Muscle of leg (tissue), 11 donors: ENCODE results near the gene DCXR. TPM values are rescaled to one million over a fixed set of nuclear protein-coding genes. Genes with fewer than 3 reads are reported as not detected.

Experiments
- DNase-seq: peaks from one replicate; pipeline ENCODE4 v3.0.0; 2013
- H3K27ac ChIP-seq: one replicate; pipeline ENCODE4 v1.5.1; 2013; ENCODE audit warnings: mild to moderate bottlenecking, low read length, control low read depth
- H3K27me3 ChIP-seq: one replicate; pipeline ENCODE4 v1.6.1; 2013; ENCODE audit warnings: low read length; ENCODE audit not compliant: control insufficient read depth, insufficient read depth
- H3K36me3 ChIP-seq: one replicate; pipeline ENCODE4 v1.6.1; 2013; ENCODE audit warnings: low read length; ENCODE audit not compliant: control insufficient read depth, insufficient read depth
- H3K4me1 ChIP-seq: one replicate; pipeline ENCODE4 v1.6.1; 2013; ENCODE audit warnings: low read length; ENCODE audit not compliant: control insufficient read depth, insufficient read depth
- H3K4me3 ChIP-seq: one replicate; pipeline ENCODE4 v1.5.1; 2013; ENCODE audit warnings: low read length, control low read depth
- H3K9me3 ChIP-seq: replicated peaks from 2 replicates; pipeline ENCODE4 v1.6.1; 2013; ENCODE audit warnings: low read depth, low read length; ENCODE audit not compliant: control insufficient read depth
- WGBS: methylation state at CpG from one replicate; pipeline ENCODE4 v1.1.5; 2013; ENCODE audit warnings: missing lambda C conversion rate; ENCODE audit not compliant: insufficient coverage; 5-methylcytosine and 5-hydroxymethylcytosine counted together
- polyA plus RNA-seq, 8 donors: library from polyadenylated mRNA; unstranded; fragments of 120-200 nt; gene quantifications; one replicate each; pipeline versions ENCODE4 v1.2.1 to v1.2.3, GENCODE V29; 2013; ENCODE audit warnings: inconsistent platforms in 1 of 8, low replicate concordance in 1 of 8; ENCODE audit not compliant: insufficient read length in 8 of 8, insufficient read depth in 1 of 8
- total RNA-seq: library from RNA; stranded (reverse); fragments of 120-200 nt; gene quantifications from one replicate; pipeline ENCODE4 v1.2.4, GENCODE V29; 2013

DCXR gene
- total and polyA plus RNA-seq, 9 donors, result 30.0 to 44.6 (median 38.8) TPM

DNA sequence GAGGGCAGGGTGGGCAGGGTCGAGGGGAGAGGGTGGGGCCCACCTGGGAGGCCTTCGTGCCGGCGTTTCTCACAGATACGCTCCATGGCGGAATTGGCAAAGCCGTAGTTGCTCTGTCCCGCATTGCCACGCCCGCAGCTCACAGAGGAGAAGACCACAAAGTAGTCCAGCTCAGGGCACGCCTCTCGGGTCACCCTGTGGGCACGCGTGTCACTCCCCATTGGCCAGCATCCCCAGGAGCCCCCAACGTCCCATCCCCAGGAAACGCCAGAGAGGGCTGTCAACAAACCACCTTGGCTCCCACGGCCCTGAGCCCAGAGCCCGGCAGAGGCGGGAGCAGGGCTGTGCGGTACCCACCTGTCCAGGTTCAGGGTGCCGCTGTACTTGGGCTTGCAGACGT lies 44.5 kb upstream of the DCXR start:
- Histone ChIP-seq H3K27ac (no peak overlapping the region), H3K4me3 (no peak overlapping the region), H3K27me3 (no peaks in the 10 kb centered on the region), H3K4me1 (peaks cover 12% of the 10 kb centered on the region), H3K36me3 (peaks cover 80% of the 10 kb centered on the region), H3K9me3 (no peaks in the 10 kb centered on the region)
- DNase-seq, result no peak
- WGBS, result 84% methylated on average over 22 of the region's 22 CpGs

DNA sequence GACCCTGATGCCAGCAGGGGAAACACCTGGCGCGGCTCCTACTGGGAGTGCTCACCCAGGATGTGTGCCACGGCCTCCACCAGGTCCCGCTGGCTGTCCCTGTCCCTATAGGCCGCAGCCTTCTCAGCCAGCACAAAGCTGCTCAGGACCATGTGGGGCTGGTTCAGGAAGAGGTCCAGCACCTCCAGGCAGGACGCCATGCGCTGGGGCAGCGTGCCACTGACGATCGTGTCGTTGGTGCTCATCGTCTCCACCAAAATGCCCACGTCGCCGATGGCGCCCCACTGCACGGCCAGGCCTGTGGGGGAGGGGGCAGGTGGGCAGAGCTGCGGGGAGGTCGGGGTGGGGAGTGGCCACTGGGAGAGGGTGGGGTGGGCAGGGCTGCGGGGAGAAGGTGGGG lies 44.0 kb upstream of the DCXR start:
- Histone ChIP-seq H3K4me1 (peaks cover 16% of the 10 kb centered on the region), H3K27ac (no peak overlapping the region), H3K9me3 (no peaks in the 10 kb centered on the region), H3K4me3 (no peak overlapping the region), H3K36me3 (peaks cover 76% of the 10 kb centered on the region), H3K27me3 (no peaks in the 10 kb centered on the region)
- 81% methylated on average over 20 of the region's 20 CpGs for WGBS
- no peak for DNase-seq

DNA sequence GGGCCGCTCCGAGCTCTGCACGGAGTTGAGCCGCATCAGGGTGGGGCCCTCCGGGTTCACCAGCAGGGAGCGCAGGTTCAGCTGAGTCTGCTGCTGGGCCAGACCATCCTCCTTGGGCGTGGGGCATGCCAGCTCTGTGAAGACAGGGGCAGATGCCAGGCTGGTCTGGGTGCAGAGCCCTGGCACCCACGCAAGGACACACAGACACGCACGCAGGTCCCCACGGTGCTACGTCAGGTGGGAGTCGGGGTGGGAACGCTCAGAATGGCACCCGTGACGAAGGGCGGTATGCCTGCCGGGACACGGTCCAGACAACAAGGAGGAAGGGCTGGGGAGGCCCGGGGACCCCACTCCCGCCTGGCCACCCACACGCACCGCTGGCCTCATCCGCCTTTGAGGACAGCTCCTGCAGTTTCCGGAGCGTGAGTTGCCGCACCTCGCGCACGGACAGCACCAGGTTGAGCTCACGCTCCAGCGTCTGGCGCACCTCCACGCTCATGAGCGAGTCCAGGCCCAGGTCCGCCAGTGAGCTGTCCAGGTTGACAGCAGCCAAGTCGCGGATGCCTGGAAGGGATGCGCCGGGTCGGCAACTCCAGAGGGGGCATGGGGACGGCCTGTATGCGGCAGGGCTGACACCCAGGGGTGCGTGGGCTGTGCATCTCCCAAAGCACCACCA lies 43.4 kb upstream of the DCXR start:
- 88% methylated on average over 44 of the region's 44 CpGs for WGBS
- H3K36me3 ChIP-seq, result peaks cover 70% of the 10 kb centered on the region
- no peaks in the 10 kb centered on the region for H3K27me3 ChIP-seq
- peaks cover 20% of the 10 kb centered on the region for H3K4me1 ChIP-seq
- H3K9me3 ChIP-seq, result no peaks in the 10 kb centered on the region
- H3K4me3 ChIP-seq, result no peak overlapping the region
- H3K27ac ChIP-seq, result no peak overlapping the region
- no peak for DNase-seq

DNA sequence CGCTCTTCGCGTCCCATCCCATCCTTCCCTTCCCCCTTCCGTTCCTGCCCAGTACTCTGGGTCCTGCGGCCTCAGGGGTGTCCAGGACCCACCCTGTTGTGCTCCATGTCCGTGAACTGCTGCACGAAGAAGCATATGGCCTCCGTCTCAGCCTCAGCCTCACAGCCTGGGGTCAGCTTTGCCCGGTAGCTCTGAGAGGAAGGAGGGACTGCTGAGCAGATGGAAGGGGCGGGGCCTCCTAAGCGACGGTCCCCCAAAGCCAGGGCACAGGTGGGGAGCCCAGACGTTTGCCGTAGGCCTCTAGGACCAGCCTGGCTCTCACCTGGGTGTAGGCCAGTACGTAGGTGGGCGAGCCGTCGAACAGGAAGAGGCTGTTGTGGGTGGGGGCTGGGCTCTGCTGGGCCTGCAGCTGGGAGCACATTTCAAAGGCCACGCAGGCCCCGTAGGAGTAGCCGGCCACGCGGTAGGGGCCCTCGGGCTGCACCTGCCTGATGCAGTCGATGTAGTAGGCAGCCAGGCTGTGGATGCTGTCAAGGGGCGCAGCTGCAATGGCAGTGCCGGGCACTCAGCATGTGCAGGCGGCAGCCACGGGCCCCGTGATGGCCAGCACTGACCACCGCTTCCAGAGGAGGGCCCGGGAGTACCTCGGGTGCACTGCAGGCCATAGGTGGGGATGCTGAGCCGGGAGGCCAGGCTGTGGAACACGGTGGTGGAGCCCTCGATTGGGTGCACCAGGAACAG lies 42.7 kb upstream of the DCXR start:
- Histone ChIP-seq H3K27me3 (no peaks in the 10 kb centered on the region), H3K9me3 (no peaks in the 10 kb centered on the region), H3K27ac (no peak overlapping the region), H3K4me1 (peaks cover 20% of the 10 kb centered on the region), H3K36me3 (peaks cover 63% of the 10 kb centered on the region), H3K4me3 (no peak overlapping the region)
- no peak for DNase-seq
- WGBS, result 78% methylated on average over 33 of the region's 36 CpGs

DNA sequence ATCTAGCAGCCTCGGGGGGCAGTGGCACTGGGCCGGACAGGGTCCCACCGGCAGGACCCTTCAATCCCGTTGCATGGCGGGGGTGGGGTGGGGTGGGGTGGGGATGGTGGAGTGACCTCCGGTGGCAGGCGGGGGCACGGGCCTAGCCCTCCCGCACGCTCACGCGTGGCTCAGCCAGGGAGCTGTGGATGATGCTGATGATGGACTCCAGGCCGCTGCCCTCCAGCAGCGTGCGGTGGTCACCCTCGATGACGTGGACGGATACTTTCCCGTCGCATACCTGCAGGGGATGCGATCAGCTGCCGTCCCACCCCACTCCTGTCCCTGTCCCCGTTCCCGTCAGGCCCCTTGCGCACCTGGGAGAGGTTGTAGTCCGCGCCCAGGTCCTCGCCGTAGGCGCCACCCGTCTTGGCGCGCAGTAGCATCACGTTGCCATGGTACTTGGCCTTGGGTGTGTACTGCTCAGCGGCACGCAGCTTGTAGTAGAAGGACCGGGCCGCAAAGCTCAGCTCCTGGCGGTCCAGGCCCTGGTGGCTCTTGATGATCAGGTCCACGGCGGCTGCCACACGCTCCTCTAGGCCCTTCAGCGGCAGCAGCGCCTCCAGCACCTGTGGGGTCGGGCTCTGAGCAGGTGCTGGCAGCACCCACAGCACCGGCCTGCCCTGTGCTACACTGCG lies 41.6 kb upstream of the DCXR start:
- H3K9me3 ChIP-seq, result no peaks in the 10 kb centered on the region
- 90% methylated on average over 37 of the region's 47 CpGs for WGBS
- H3K4me1 ChIP-seq, result peaks cover 20% of the 10 kb centered on the region
- no peak for DNase-seq
- H3K4me3 ChIP-seq, result no peak overlapping the region
- H3K27me3 ChIP-seq, result no peaks in the 10 kb centered on the region
- H3K27ac ChIP-seq, result no peak overlapping the region
- peaks cover 52% of the 10 kb centered on the region for H3K36me3 ChIP-seq

DNA sequence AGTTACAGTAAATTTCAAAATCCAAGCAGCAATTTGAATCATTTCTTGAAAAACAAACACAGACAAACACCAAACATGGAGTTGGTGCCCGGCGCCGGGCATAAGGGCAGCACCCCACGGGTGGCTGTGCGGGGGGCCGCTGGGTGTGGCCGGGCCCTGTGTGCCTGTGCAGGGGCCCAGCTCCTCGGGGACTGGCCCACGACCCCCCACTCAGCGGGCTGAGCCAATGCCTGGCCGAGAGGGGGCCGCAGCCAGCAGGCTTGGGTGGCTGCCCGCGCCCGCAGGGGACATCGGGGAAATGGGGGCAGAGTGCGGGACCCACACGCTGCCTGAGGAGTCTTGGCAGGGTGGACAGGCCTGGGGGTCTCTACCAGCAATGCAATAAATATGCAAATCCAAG lies 40.9 kb upstream of the DCXR start:
- Histone ChIP-seq H3K27ac (no peak overlapping the region), H3K36me3 (peaks cover 45% of the 10 kb centered on the region)
- WGBS, result 92% methylated on average over 11 of the region's 18 CpGs

DNA sequence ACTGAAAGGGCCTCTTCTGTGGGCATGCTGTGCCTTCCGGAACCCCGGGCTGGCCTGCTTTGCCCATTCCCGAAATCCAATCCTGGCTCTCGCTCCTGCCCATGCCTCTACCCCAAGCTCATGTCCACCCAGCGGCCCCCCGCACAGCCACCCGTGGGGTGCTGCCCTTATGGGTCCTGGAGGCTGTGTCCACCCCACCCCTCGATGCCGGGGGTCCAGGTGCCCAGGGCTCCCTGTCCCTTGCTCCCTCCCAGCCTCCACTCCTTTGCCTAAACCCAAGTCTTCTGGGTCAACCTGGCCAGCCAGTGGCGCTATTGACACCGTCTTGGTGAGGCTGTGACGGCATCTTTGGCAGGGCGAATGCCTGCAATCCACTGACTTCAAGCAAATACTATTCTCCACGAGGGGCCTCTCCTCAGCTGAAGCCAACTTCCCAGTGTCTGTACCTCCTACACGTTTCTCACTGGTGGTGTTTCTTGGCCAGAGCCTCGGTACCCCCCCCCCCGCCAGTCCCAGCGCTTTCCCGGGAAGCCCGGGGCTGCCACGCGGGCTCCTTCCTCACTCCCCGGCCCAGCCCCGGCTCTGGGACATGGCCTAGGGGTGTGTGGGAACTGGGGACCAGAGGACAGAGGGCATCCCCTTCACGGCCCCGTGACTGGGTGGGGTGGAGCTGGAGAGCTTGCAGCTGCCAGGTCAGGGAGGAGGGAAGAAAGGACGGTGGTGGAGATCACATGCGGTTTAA lies 40.3 kb upstream of the DCXR start:
- H3K27ac ChIP-seq, result no peak overlapping the region
- no peak overlapping the region for H3K4me3 ChIP-seq
- H3K27me3 ChIP-seq, result no peaks in the 10 kb centered on the region
- H3K36me3 ChIP-seq, result peaks cover 39% of the 10 kb centered on the region
- H3K4me1 ChIP-seq, result peaks cover 20% of the 10 kb centered on the region
- no peaks in the 10 kb centered on the region for H3K9me3 ChIP-seq
- 59% methylated on average over 14 of the region's 28 CpGs for WGBS
- DNase-seq, result peak; percentile 76

More for the DNA sequence above, 40.9 kb upstream of the DCXR start:
- Histone ChIP-seq H3K4me1 (peaks cover 20% of the 10 kb centered on the region), H3K27me3 (no peaks in the 10 kb centered on the region), H3K9me3 (no peaks in the 10 kb centered on the region), H3K4me3 (no peak overlapping the region)
- DNase-seq, result no peak

DNA sequence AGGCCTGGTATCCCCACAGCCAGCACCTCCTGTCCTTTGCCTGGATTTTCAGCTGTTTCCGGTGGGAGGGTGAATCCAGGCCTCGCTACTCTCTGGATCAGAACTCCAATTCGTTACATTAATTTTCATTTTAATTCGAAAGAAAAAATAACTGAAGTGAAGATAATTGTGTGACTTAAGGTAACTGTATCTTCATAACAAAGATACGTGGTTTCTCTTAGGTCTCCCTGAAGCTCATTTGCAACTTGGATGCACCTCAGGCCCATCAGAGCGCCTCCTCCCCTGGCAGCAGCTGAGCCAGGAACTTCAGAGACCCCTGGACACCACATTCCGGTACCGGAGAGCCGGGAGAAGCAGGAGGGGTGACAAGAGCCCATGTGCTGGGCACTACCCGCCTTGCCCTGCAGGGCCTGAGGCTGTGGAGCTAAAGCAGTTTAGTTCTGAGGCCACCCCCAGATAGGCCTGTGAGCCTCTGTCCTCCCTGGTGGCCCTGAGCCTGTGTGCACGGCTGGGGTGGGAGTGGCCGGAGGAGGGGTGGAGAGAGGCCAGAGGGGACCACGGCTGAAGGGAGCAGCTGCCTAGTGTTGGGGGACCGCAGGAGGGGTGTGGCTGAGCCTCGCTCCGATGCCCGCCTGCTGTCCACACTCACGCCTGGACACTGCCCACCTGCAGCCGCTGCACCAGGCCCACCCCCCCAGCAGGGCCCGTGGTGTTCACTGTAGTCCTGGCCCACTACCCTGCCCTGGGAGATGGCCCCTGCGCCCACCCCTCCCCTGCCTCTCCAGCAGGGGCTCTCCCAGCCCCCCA lies 39.5 kb upstream of the DCXR start:
- Histone ChIP-seq H3K36me3 (peaks cover 31% of the 10 kb centered on the region), H3K4me3 (no peak overlapping the region), H3K27me3 (no peaks in the 10 kb centered on the region), H3K9me3 (no peaks in the 10 kb centered on the region), H3K27ac (no peak overlapping the region), H3K4me1 (peaks cover 20% of the 10 kb centered on the region)
- 20% methylated on average over 9 of the region's 21 CpGs for WGBS
- peak; percentile 62 for DNase-seq

DNA sequence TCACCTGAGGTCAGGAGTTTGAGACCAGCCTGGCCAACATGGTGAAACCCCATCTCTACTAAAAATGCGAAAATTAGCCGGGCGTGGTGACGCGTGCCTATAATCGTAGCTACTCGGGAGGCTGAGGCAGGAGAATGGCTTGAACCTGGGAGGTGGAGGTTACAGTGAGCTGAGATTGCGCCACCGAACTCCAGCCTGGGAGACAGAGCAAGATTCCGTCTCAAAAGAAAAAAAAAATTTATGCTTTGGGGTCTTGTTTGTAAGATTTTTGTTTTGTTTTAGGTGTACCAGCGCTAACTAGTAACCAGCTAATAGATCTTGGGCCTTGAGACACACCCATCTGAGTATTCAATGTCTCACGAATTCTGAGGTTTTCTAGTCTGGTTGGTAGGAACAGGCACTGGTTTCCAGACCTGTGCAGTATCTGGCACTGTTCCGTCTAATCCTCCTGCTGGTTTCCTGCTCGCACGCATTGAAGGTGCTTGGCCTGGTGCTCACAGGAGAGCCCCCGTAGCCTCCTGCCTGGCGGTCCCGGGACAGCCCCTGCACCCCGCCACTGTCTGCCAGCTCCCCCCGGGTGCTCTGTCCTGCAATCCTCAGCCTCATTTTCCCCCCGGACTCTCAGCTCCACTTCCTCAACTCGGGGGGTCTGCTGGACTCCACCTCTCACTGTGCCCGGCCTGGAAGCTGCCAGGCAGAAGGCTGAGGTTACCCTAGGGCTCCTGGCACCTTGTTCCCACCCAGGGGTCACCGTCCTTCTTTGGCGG lies 38.7 kb upstream of the DCXR start:
- peaks cover 20% of the 10 kb centered on the region for H3K4me1 ChIP-seq
- peaks cover 25% of the 10 kb centered on the region for H3K36me3 ChIP-seq
- H3K27ac ChIP-seq, result no peak overlapping the region
- no peaks in the 10 kb centered on the region for H3K27me3 ChIP-seq
- H3K9me3 ChIP-seq, result no peaks in the 10 kb centered on the region
- H3K4me3 ChIP-seq, result no peak overlapping the region
- 73% methylated on average over 24 of the region's 25 CpGs for WGBS
- DNase-seq, result no peak
